Activated T-helper 2 cell treated with anti-CD3 and anti-CD28 coated beads, Interferon-gamma antibody, Interleukin-2, Interleukin-4, amounts not matched to agents 10 μg/mL and 5 μg/mL and 100 μg/mL, durations not matched to agents 14 hours and 24 hours and 36 hours (primary cell): ENCODE measurements around the gene ST6GALNAC3. TPM values are rescaled to one million over a fixed set of nuclear protein-coding genes. Genes with fewer than 3 reads are reported as not detected.
"Not testable (repeated sequence)": the region's sequence is repeated elsewhere in the genome, so short reads cannot be mapped to it uniquely, and the experiment has no call there.

Source experiments
- DNase-seq: peaks from one replicate; pipeline ENCODE4 v3.0.0; 2021; ENCODE audit warnings: low spot score
- H3K27ac Mint-ChIP-seq: one replicate; pipeline ENCODE4 v1.8.0; 2021; ENCODE audit warnings: mixed read lengths
- H3K27me3 Mint-ChIP-seq: one replicate; pipeline ENCODE4 v1.8.0; 2021; ENCODE audit warnings: low read depth, mixed read lengths
- H3K36me3 Mint-ChIP-seq: one replicate; pipeline ENCODE4 v1.8.0; 2021; ENCODE audit warnings: low read depth, mixed read lengths
- H3K4me1 Mint-ChIP-seq: one replicate; pipeline ENCODE4 v1.8.0; 2021; ENCODE audit warnings: low read depth, mixed read lengths
- H3K4me3 Mint-ChIP-seq: one replicate; pipeline ENCODE4 v1.8.0; 2021; ENCODE audit warnings: low read depth, mild to moderate bottlenecking, moderate library complexity, mixed read lengths
- H3K9me3 Mint-ChIP-seq: one replicate; pipeline ENCODE4 v1.8.0; 2021; ENCODE audit warnings: mixed read lengths
- intact Hi-C: fragments of 100-400 bp; cut with micrococcal nuclease; formaldehyde crosslinking; loops from one replicate; pipeline ENCODE4 v1.15.1; 2023
- total RNA-seq: library from RNA; stranded (reverse); gene quantifications from 2 replicates; pipeline ENCODE4 v1.2.3, GENCODE V29; 2022

The ST6GALNAC3 gene
- total RNA-seq, 1 donor from 2014 or later, result not detected

GRCh38 chr1:76335882-76336281 lies 261.3 kb downstream of the ST6GALNAC3 start:
- H3K4me1 Mint-ChIP-seq, result peaks cover 2% of the 10 kb centered on the region
- H3K27ac Mint-ChIP-seq, result no peak overlapping the region
- peaks cover 2% of the 10 kb centered on the region for H3K27me3 Mint-ChIP-seq
- intact Hi-C loops, result no loop called here
- no peaks in the 10 kb centered on the region for H3K9me3 Mint-ChIP-seq
- H3K36me3 Mint-ChIP-seq, result no peaks in the 10 kb centered on the region
- DNase-seq, result no peak
- H3K4me3 Mint-ChIP-seq, result no peak overlapping the region

GRCh38 chr1:76336931-76337371 lies 262.4 kb downstream of the ST6GALNAC3 start:
- Mint-ChIP-seq H3K36me3 (no peaks in the 10 kb centered on the region), H3K27me3 (no peaks in the 10 kb centered on the region), H3K27ac (no peak overlapping the region), H3K4me1 (no peaks in the 10 kb centered on the region), H3K4me3 (no peak overlapping the region), H3K9me3 (no peaks in the 10 kb centered on the region)
- intact Hi-C loops, result no loop called here
- DNase-seq, result no peak

- Mint-ChIP-seq H3K4me1 (no peaks in the 10 kb centered on the region), H3K27me3 (no peaks in the 10 kb centered on the region), H3K4me3 (no peak overlapping the region), H3K36me3 (no peaks in the 10 kb centered on the region), H3K9me3 (no peaks in the 10 kb centered on the region), H3K27ac (no peak overlapping the region)
- intact Hi-C loops, result no loop called here
- DNase-seq, result no peak
These were observed 263.1 kb downstream of the ST6GALNAC3 start for GRCh38 chr1:76337542-76338219.

GRCh38 chr1:76340056-76340455 lies 265.5 kb downstream of the ST6GALNAC3 start:
- intact Hi-C loops, result no loop called here

GRCh38 chr1:76341816-76342215 lies 267.3 kb downstream of the ST6GALNAC3 start:
- H3K36me3 Mint-ChIP-seq, H3K4me1 Mint-ChIP-seq, H3K4me3 Mint-ChIP-seq, H3K9me3 Mint-ChIP-seq, H3K27ac Mint-ChIP-seq, DNase-seq, H3K27me3 Mint-ChIP-seq, intact Hi-C loops: not testable (repeated sequence)

More at GRCh38 chr1:76340056-76340455, 265.5 kb downstream of the ST6GALNAC3 start:
- no peaks in the 10 kb centered on the region for H3K36me3 Mint-ChIP-seq
- no peaks in the 10 kb centered on the region for H3K4me1 Mint-ChIP-seq
- no peak for DNase-seq
- peaks cover 2% of the 10 kb centered on the region for H3K27me3 Mint-ChIP-seq
- H3K4me3 Mint-ChIP-seq, result no peak overlapping the region
- no peaks in the 10 kb centered on the region for H3K9me3 Mint-ChIP-seq
- H3K27ac Mint-ChIP-seq, result no peak overlapping the region

- no peaks in the 10 kb centered on the region for H3K36me3 Mint-ChIP-seq
- no peak overlapping the region for H3K27ac Mint-ChIP-seq
- intact Hi-C loops, result no loop called here
- H3K4me1 Mint-ChIP-seq, result no peaks in the 10 kb centered on the region
- DNase-seq, result no peak
- no peaks in the 10 kb centered on the region for H3K9me3 Mint-ChIP-seq
- H3K4me3 Mint-ChIP-seq, result no peak overlapping the region
- H3K27me3 Mint-ChIP-seq, result peaks cover 2% of the 10 kb centered on the region
These were observed 268.8 kb downstream of the ST6GALNAC3 start for GRCh38 chr1:76343356-76343755.

- H3K4me1 Mint-ChIP-seq, result peaks cover 1% of the 10 kb centered on the region
- H3K9me3 Mint-ChIP-seq, result no peaks in the 10 kb centered on the region
- DNase-seq, result no peak
- H3K27me3 Mint-ChIP-seq, result no peaks in the 10 kb centered on the region
- no peak overlapping the region for H3K27ac Mint-ChIP-seq
- H3K36me3 Mint-ChIP-seq, result no peaks in the 10 kb centered on the region
- H3K4me3 Mint-ChIP-seq, result no peak overlapping the region
- intact Hi-C loops, result no loop called here
These were observed 277.1 kb downstream of the ST6GALNAC3 start for GRCh38 chr1:76351655-76352054.

GRCh38 chr1:76352741-76353435 lies 278.3 kb downstream of the ST6GALNAC3 start:
- Mint-ChIP-seq H3K9me3 (no peaks in the 10 kb centered on the region), H3K4me3 (no peak overlapping the region), H3K27ac (no peak overlapping the region), H3K36me3 (no peaks in the 10 kb centered on the region), H3K27me3 (no peaks in the 10 kb centered on the region), H3K4me1 (peaks cover 1% of the 10 kb centered on the region)
- no peak for DNase-seq
- intact Hi-C loops, result no loop called here

- Mint-ChIP-seq H3K4me3 (no peak overlapping the region), H3K9me3 (no peaks in the 10 kb centered on the region), H3K36me3 (no peaks in the 10 kb centered on the region), H3K4me1 (peaks cover 1% of the 10 kb centered on the region), H3K27ac (no peak overlapping the region), H3K27me3 (no peaks in the 10 kb centered on the region)
- intact Hi-C loops, result no loop called here
- no peak for DNase-seq
These were observed 279.7 kb downstream of the ST6GALNAC3 start for GRCh38 chr1:76354236-76354635.

- Mint-ChIP-seq H3K9me3 (no peaks in the 10 kb centered on the region), H3K27me3 (peaks cover 2% of the 10 kb centered on the region), H3K27ac (no peak overlapping the region), H3K36me3 (no peaks in the 10 kb centered on the region), H3K4me1 (no peaks in the 10 kb centered on the region), H3K4me3 (no peak overlapping the region)
- intact Hi-C loops, result no loop called here
- no peak for DNase-seq
These were observed 292.2 kb downstream of the ST6GALNAC3 start for GRCh38 chr1:76366726-76367125.

GRCh38 chr1:76371941-76372340 lies 297.4 kb downstream of the ST6GALNAC3 start:
- H3K27ac Mint-ChIP-seq, result no peak overlapping the region
- H3K36me3 Mint-ChIP-seq, result no peaks in the 10 kb centered on the region
- H3K9me3 Mint-ChIP-seq, result no peaks in the 10 kb centered on the region

GRCh38 chr1:76374086-76374485 lies 299.5 kb downstream of the ST6GALNAC3 start:
- H3K27me3 Mint-ChIP-seq, result peaks cover 2% of the 10 kb centered on the region
- no peaks in the 10 kb centered on the region for H3K4me1 Mint-ChIP-seq
- intact Hi-C loops, result no loop called here
- H3K36me3 Mint-ChIP-seq, result no peaks in the 10 kb centered on the region
- H3K27ac Mint-ChIP-seq, result no peak overlapping the region
- no peak for DNase-seq
- no peak overlapping the region for H3K4me3 Mint-ChIP-seq
- no peaks in the 10 kb centered on the region for H3K9me3 Mint-ChIP-seq

More at GRCh38 chr1:76371941-76372340, 297.4 kb downstream of the ST6GALNAC3 start:
- no peak overlapping the region for H3K4me3 Mint-ChIP-seq
- peaks cover 2% of the 10 kb centered on the region for H3K27me3 Mint-ChIP-seq
- intact Hi-C loops, result no loop called here
- no peak for DNase-seq
- no peaks in the 10 kb centered on the region for H3K4me1 Mint-ChIP-seq

GRCh38 chr1:76377247-76377646 lies 302.7 kb downstream of the ST6GALNAC3 start:
- intact Hi-C loops, result no loop called here
- Mint-ChIP-seq H3K9me3 (no peaks in the 10 kb centered on the region), H3K4me3 (no peak overlapping the region), H3K36me3 (no peaks in the 10 kb centered on the region), H3K4me1 (no peaks in the 10 kb centered on the region), H3K27ac (no peak overlapping the region), H3K27me3 (no peaks in the 10 kb centered on the region)
- no peak for DNase-seq
